HUES6 (cell line): ENCODE data around the gene MGRN1.
A peak's percentile ranks its signal among the peaks of the same experiment; 100 is the strongest.

Experiments used
- H3K27ac ChIP-seq: 2 replicates; pipeline ENCODE4 v1.7.0; 2013; ENCODE audit warnings: low read depth, mild to moderate bottlenecking, low read length, inconsistent platforms
- H3K27me3 ChIP-seq: 2 replicates; pipeline ENCODE4 v1.6.1; 2013; ENCODE audit warnings: low read length; ENCODE audit not compliant: control insufficient read depth, insufficient read depth
- H3K36me3 ChIP-seq: 2 replicates; pipeline ENCODE4 v1.6.1; 2013; ENCODE audit warnings: low read length; ENCODE audit not compliant: control insufficient read depth, insufficient read depth
- H3K4me1 ChIP-seq: 2 replicates; pipeline ENCODE4 v1.6.1; 2013; ENCODE audit warnings: low read length; ENCODE audit not compliant: control insufficient read depth, insufficient read depth
- H3K4me3 ChIP-seq: 2 replicates; pipeline ENCODE4 v1.5.1; 2013; ENCODE audit warnings: low read depth, low read length
- H3K9ac ChIP-seq: one replicate; pipeline ENCODE4 v1.6.1; 2013; ENCODE audit warnings: mild to moderate bottlenecking, low read length
- H3K9me3 ChIP-seq: 2 replicates; pipeline ENCODE4 v1.6.1; 2013; ENCODE audit warnings: low read depth, low read length; ENCODE audit not compliant: control insufficient read depth, insufficient read depth

The MGRN1 gene

GRCh38 chr16:4684763-4685162, 60.1 kb downstream of the MGRN1 start:
- no peaks in the 10 kb centered on the region for H3K9me3 ChIP-seq
- no peak overlapping the region for H3K27ac ChIP-seq
- peaks cover 6% of the 10 kb centered on the region; the same call in 1 of the 2 replicates for H3K4me1 ChIP-seq
- peaks cover 67% of the 10 kb centered on the region for H3K36me3 ChIP-seq
- H3K27me3 ChIP-seq = no peaks in the 10 kb centered on the region
- no peak overlapping the region for H3K9ac ChIP-seq
- H3K4me3 ChIP-seq = no peak overlapping the region

- H3K4me3 ChIP-seq = no peak overlapping the region
- H3K4me1 ChIP-seq = peaks cover 6% of the 10 kb centered on the region; the same call in 1 of the 2 replicates
- no peaks in the 10 kb centered on the region for H3K27me3 ChIP-seq
- no peak overlapping the region for H3K9ac ChIP-seq
- H3K27ac ChIP-seq = no peak overlapping the region
- H3K36me3 ChIP-seq = peaks cover 63% of the 10 kb centered on the region
- no peaks in the 10 kb centered on the region for H3K9me3 ChIP-seq
Observed at GRCh38 chr16:4685292-4685691, 60.7 kb downstream of the MGRN1 start.

GRCh38 chr16:4685776-4686496, 61.3 kb downstream of the MGRN1 start:
- no peaks in the 10 kb centered on the region for H3K9me3 ChIP-seq
- no peaks in the 10 kb centered on the region for H3K27me3 ChIP-seq
- peaks cover 6% of the 10 kb centered on the region; the same call in 1 of the 2 replicates for H3K4me1 ChIP-seq
- H3K36me3 ChIP-seq = peaks cover 65% of the 10 kb centered on the region
- no peak overlapping the region for H3K4me3 ChIP-seq
- H3K9ac ChIP-seq = no peak overlapping the region
- no peak overlapping the region for H3K27ac ChIP-seq

GRCh38 chr16:4686497-4687210, 62.0 kb downstream of the MGRN1 start:
- Histone ChIP-seq H3K36me3 (peaks cover 60% of the 10 kb centered on the region), H3K9me3 (no peaks in the 10 kb centered on the region), H3K9ac (no peak overlapping the region), H3K4me3 (no peak overlapping the region), H3K27ac (no peak overlapping the region), H3K27me3 (no peaks in the 10 kb centered on the region), H3K4me1 (peaks cover 6% of the 10 kb centered on the region; the same call in 1 of the 2 replicates)

GRCh38 chr16:4687416-4687815, 62.8 kb downstream of the MGRN1 start:
- Histone ChIP-seq H3K4me3 (no peak overlapping the region), H3K9me3 (no peaks in the 10 kb centered on the region), H3K9ac (no peak overlapping the region), H3K4me1 (peaks cover 6% of the 10 kb centered on the region), H3K36me3 (peaks cover 54% of the 10 kb centered on the region), H3K27ac (no peak overlapping the region), H3K27me3 (no peaks in the 10 kb centered on the region)

- H3K27ac ChIP-seq = no peak overlapping the region
- H3K9me3 ChIP-seq = no peaks in the 10 kb centered on the region
- peaks cover 8% of the 10 kb centered on the region for H3K4me1 ChIP-seq
- no peak overlapping the region for H3K9ac ChIP-seq
- no peaks in the 10 kb centered on the region for H3K27me3 ChIP-seq
- H3K36me3 ChIP-seq = peaks cover 50% of the 10 kb centered on the region
- H3K4me3 ChIP-seq = no peak overlapping the region
Observed at GRCh38 chr16:4687946-4688673, 63.5 kb downstream of the MGRN1 start.

- Histone ChIP-seq H3K9ac (no peak overlapping the region), H3K36me3 (peaks cover 49% of the 10 kb centered on the region), H3K4me1 (peaks cover 6% of the 10 kb centered on the region), H3K27me3 (no peaks in the 10 kb centered on the region), H3K9me3 (no peaks in the 10 kb centered on the region), H3K4me3 (no peak overlapping the region), H3K27ac (no peak overlapping the region)
Observed at GRCh38 chr16:4688674-4689045, 64.0 kb downstream of the MGRN1 start.

- Histone ChIP-seq H3K4me1 (peaks cover 6% of the 10 kb centered on the region), H3K4me3 (no peak overlapping the region), H3K36me3 (peaks cover 45% of the 10 kb centered on the region), H3K9me3 (no peaks in the 10 kb centered on the region), H3K27ac (no peak overlapping the region), H3K27me3 (no peaks in the 10 kb centered on the region), H3K9ac (peak overlapping the region; percentile 2)
Observed at GRCh38 chr16:4689091-4689671, 64.6 kb downstream of the MGRN1 start.

- Histone ChIP-seq H3K36me3 (peaks cover 39% of the 10 kb centered on the region), H3K27me3 (no peaks in the 10 kb centered on the region), H3K9ac (no peak overlapping the region), H3K9me3 (no peaks in the 10 kb centered on the region), H3K4me1 (peaks cover 6% of the 10 kb centered on the region), H3K27ac (no peak overlapping the region), H3K4me3 (no peak overlapping the region)
Observed at GRCh38 chr16:4689864-4690704, 65.5 kb downstream of the MGRN1 start.

- Histone ChIP-seq H3K4me1 (peaks cover 6% of the 10 kb centered on the region), H3K36me3 (peaks cover 39% of the 10 kb centered on the region), H3K4me3 (no peak overlapping the region), H3K9me3 (no peaks in the 10 kb centered on the region), H3K27ac (no peak overlapping the region), H3K27me3 (no peaks in the 10 kb centered on the region), H3K9ac (no peak overlapping the region)
Observed at GRCh38 chr16:4690946-4691665, 66.5 kb downstream of the MGRN1 start.
